Thoracic aorta (tissue), 2 donors: ENCODE results near the gene CTU2. TPM values are rescaled to one million over a fixed set of nuclear protein-coding genes. Genes with fewer than 3 reads are reported as not detected.

ENCODE experiments used
- ATAC-seq: fragments of 150-250 bp; one replicate; pipeline ENCODE4 v1.8.0; 2017; ENCODE audit warnings: low read depth; ENCODE audit not compliant: insufficient number of reproducible peaks, low FRiP score
- DNase-seq: peaks from one replicate; pipeline ENCODE4 v3.0.0-alpha.2; 2020; ENCODE audit warnings: low spot score
- H3K27ac ChIP-seq, 2 donors: fragments of 200-600 bp; sonication (generic); 1 replicate in 1 of 2; 2 replicates in 1 of 2; pipeline ENCODE4 v1.5.1; 2016; ENCODE audit warnings: mild to moderate bottlenecking in 2 of 2, moderate library complexity in 2 of 2
- H3K27me3 ChIP-seq: fragments of 200-600 bp; sonication (generic); replicated peaks from 2 replicates; pipeline ENCODE4 v1.6.0; 2016; ENCODE audit warnings: mild to moderate bottlenecking; ENCODE audit not compliant: insufficient read depth
- H3K36me3 ChIP-seq: fragments of 200-600 bp; sonication (generic); one replicate; pipeline ENCODE4 v1.5.1; 2016
- H3K4me1 ChIP-seq, 2 donors: fragments of 200-600 bp; sonication (generic); 1 replicate in 1 of 2; 2 replicates in 1 of 2; pipeline versions ENCODE4 v1.5.1 to v1.6.0; 2016; ENCODE audit warnings: low read depth in 2 of 2, mild to moderate bottlenecking in 1 of 2; ENCODE audit not compliant: control insufficient read depth in 1 of 2
- H3K4me3 ChIP-seq: fragments of 200-600 bp; sonication (generic); 2 replicates; pipeline ENCODE4 v1.5.1; 2016; ENCODE audit warnings: mild to moderate bottlenecking
- H3K9me3 ChIP-seq: fragments of 200-600 bp; sonication (generic); 2 replicates; pipeline ENCODE4 v1.5.1; 2016
- CTCF ChIP-seq: fragments of 200-600 bp; sonication (generic); IDR thresholded peaks from one replicate; pipeline ENCODE4 v1.5.1; 2019; ENCODE audit warnings: antibody characterized with exemption
- total RNA-seq, 2 donors: library from RNA; depleted of rRNA; stranded (reverse); fragments of >200 nt; gene quantifications; one replicate each; pipeline versions ENCODE4 v1.1.0 to v1.2.3, GENCODE V29; 2016

The CTU2 gene
- total RNA-seq, 2 donors from 2014 or later, result 11.1 to 21.0 TPM

- Histone ChIP-seq H3K36me3 (no peaks in the 10 kb centered on the region), H3K4me3 (no peak overlapping the region), H3K9me3 (no peaks in the 10 kb centered on the region), H3K27ac (no peak overlapping the region), H3K4me1 (no peaks in the 10 kb centered on the region), H3K27me3 (no peaks in the 10 kb centered on the region)
- DNase-seq, result no peak
- ATAC-seq, result no peak
- no peak for TF ChIP-seq CTCF
These were observed 54.8 kb downstream of the CTU2 start for GRCh38 chr16:88761143-88761534.

- Histone ChIP-seq H3K27ac (no peak overlapping the region), H3K4me3 (no peak overlapping the region), H3K27me3 (no peaks in the 10 kb centered on the region), H3K36me3 (no peaks in the 10 kb centered on the region), H3K9me3 (no peaks in the 10 kb centered on the region), H3K4me1 (no peaks in the 10 kb centered on the region)
- no peak for DNase-seq
- TF ChIP-seq CTCF, result no peak
- no peak for ATAC-seq
These were observed 55.5 kb downstream of the CTU2 start for GRCh38 chr16:88761830-88762229.

- DNase-seq, result no peak
- no peak overlapping the region for H3K4me3 ChIP-seq
- no peak overlapping the region for H3K27ac ChIP-seq
- H3K4me1 ChIP-seq, result no peaks in the 10 kb centered on the region
- no peaks in the 10 kb centered on the region for H3K9me3 ChIP-seq
- no peaks in the 10 kb centered on the region for H3K27me3 ChIP-seq
- no peaks in the 10 kb centered on the region for H3K36me3 ChIP-seq
- ATAC-seq, result no peak
- TF ChIP-seq CTCF, result no peak
These were observed 56.1 kb downstream of the CTU2 start for GRCh38 chr16:88762258-88762870.

GRCh38 chr16:88762941-88763340 lies 56.6 kb downstream of the CTU2 start:
- ATAC-seq (no peak), DNase-seq (no peak)
- no peak for TF ChIP-seq CTCF
- Histone ChIP-seq H3K36me3 (no peaks in the 10 kb centered on the region), H3K9me3 (no peaks in the 10 kb centered on the region), H3K4me1 (peaks cover 0 to 3% of the 10 kb centered on the region in 2 donors), H3K27ac (no peak overlapping the region), H3K4me3 (no peak overlapping the region), H3K27me3 (no peaks in the 10 kb centered on the region)

GRCh38 chr16:88763502-88764053 lies 57.3 kb downstream of the CTU2 start:
- H3K27me3 ChIP-seq, result no peaks in the 10 kb centered on the region
- no peak overlapping the region for H3K27ac ChIP-seq
- H3K36me3 ChIP-seq, result no peaks in the 10 kb centered on the region
- ATAC-seq, result no peak
- no peaks in the 10 kb centered on the region for H3K9me3 ChIP-seq
- H3K4me1 ChIP-seq, result peaks cover 4 to 9% of the 10 kb centered on the region in 2 donors
- no peak for DNase-seq
- H3K4me3 ChIP-seq, result no peak overlapping the region
- TF ChIP-seq CTCF, result no peak
